Loucy (cell line): ENCODE data around the gene AHNAK.

Experiments used
- EZH2phosphoT487 ChIP-seq: fragments of 200-600 bp; IDR thresholded peaks from 2 replicates; pipeline ENCODE4 v1.6.1; 2018; ENCODE audit warnings: antibody characterized with exemption, mild to moderate bottlenecking, moderate library complexity, borderline replicate concordance
- TF ChIP-seq, protein P1 (sequence below): fragments of 200-600 bp; sonication (generic); conservative IDR thresholded peaks from 2 replicates; pipeline ENCODE4 v1.5.1; 2014; ENCODE audit warnings: mild to moderate bottlenecking, antibody characterized with exemption, low read length

DNA sequence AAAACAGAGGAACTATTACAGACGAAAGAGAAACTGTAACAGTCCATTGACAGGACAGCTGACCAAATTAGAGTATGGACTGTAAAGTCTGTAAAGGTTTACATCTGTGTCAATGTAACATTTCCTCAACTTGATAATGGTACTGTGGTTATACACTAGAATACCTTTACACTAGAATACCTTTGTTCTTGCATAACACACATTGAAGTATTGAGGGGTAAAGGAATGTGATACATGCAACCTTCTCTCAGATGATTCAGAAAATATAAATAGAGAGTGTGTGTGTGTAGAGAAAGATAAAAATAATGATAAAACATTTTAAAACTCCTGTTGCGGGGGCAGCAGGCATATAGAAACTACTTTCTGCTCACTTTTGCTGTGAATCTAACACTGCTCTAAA, 32.6 kb upstream of the AHNAK start:
- TF ChIP-seq, protein P1, sequence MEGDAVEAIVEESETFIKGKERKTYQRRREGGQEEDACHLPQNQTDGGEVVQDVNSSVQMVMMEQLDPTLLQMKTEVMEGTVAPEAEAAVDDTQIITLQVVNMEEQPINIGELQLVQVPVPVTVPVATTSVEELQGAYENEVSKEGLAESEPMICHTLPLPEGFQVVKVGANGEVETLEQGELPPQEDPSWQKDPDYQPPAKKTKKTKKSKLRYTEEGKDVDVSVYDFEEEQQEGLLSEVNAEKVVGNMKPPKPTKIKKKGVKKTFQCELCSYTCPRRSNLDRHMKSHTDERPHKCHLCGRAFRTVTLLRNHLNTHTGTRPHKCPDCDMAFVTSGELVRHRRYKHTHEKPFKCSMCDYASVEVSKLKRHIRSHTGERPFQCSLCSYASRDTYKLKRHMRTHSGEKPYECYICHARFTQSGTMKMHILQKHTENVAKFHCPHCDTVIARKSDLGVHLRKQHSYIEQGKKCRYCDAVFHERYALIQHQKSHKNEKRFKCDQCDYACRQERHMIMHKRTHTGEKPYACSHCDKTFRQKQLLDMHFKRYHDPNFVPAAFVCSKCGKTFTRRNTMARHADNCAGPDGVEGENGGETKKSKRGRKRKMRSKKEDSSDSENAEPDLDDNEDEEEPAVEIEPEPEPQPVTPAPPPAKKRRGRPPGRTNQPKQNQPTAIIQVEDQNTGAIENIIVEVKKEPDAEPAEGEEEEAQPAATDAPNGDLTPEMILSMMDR = no peak
- no peak for TF ChIP-seq EZH2phosphoT487
